Measurements from ENCODE around the gene ZGPAT.
"Not testable (repeated sequence)": the region's sequence is repeated elsewhere in the genome, so short reads cannot be mapped to it uniquely, and the experiment has no call there.

ZGPAT gene

DNA sequence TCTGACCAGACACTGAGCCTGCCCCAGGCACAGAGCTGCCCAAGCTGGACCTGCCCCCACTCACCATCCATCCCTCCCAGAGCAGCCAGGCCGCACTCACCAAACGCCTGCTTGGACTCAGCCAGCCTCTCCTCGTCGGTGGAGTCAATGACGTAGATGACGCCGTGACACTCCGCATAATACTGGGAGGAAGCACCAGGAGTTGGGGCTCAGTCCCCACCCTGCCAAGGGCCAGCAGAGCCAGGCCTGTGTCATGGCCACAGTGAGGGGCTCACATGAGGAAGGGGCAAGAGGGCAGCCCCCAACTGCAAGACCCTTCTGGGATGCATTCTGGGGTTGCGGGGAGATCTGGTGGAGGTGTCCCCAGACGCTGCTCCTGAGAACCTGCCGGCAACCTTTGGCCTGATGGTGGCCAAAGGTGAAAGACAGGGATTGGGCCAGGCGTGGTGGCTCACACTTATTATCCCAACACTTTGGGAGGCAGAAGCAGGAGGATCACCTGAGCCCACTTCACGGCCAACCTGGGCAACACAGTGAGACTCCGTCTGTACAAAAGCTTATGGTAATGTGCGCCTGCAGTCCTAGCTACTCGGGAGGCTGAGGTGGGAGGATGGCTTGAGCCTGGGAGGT is 5.7 kb upstream of the ZGPAT start:
- in situ Hi-C loops (cut with MboI; ENCODE audit: low sequenced_read_pairs) = no loop called here

DNA sequence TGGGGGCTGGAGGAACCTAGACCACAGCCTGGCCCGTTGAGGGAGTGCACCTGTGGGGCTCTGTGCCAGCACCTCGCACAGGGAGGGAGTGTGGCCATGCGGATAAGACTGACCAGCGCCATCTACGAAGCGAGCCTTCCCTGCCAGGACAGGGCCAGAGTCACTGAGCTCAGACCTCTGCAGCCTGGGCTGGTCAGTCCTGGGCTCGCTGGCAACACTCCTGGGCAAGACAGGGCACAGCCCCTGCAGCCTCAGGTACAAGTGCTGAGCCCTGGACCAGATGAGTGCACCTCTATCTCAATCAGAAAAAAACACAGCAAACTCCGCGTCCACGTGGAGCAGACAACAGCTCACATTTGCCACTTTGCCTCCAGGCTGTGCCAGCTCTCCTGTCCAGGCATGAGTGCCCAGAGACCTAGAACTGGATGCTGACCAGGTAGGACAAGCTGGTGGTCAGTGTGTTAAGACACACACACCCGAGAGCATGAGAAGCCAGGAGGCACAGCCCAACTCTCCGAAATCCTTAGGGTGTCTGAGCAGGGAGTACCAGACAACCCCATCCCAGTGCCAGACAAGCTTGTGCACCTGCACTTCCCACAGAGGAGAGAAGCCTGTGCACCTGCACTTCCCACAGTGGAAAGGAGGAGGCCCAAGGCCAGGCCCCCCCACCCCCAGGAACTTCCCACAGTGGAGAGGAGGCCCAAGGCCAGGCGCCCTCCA is 4.9 kb upstream of the ZGPAT start:
- in situ Hi-C loops (cut with MboI; ENCODE audit: low sequenced_read_pairs) = no loop called here

DNA sequence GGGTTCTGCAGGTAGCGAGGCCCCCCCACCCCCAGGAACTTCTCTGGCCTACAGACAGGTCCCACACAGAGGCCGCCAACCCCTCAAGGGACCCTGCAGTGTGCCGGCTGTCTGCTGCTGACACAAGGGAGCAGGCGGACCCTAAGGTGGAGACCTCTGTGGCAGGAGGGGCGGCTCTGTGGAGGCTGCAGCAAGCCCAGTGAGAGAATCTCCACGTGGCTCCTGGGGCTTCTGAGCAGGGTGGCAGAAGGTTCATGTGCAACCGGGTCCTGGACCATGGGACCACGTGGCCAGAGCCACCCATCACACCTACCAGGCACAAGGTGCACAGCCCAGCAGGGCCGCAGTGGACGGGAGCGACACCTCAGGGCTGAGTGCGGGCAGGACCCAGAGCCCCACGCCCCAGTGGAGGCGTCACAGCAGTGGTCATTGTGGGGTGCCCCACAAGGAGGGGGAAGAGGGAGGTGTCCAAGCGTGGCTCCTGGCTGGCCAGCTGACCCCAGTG is 4.3 kb upstream of the ZGPAT start:
- in situ Hi-C loops (cut with MboI; ENCODE audit: low sequenced_read_pairs) = no loop called here

DNA sequence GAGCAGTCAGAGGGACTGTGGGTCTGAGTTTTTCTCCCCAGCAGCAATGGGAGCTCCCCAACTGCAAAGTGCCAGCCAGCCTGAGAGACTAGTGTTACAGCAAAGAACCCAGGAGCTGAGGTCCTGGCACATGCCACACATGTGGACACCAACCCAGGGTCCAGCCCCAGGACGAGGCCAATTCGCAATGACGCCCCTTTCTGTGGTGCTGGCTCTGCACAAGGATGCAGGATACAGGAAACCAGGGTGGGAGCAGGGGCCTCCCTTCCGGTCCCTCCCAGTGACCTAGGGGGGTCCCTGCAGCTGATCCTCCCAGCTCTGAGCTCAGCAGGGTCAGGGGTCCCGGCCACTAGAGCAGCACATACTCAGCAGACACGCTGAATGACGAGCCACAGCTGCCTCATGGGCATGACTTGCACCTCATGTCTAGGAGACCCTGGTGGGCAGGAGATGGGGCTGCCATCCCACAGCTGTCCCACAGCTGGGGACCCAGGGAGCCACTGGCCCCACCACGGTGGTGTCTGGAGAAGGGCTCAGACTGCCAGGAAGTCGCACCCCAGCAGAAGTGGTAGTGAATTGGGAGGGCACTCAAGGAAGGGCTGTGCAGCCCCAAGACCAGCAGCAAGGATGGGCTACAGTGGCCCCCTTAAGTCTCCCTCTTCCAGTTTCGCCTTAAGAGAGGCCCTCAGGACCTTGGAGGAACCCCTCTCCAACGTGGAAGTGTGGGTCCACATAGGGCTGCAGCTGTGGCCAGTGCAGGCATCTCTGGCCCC is 3.7 kb upstream of the ZGPAT start:
- in situ Hi-C loops (cut with MboI; ENCODE audit: low sequenced_read_pairs) = no loop called here

DNA sequence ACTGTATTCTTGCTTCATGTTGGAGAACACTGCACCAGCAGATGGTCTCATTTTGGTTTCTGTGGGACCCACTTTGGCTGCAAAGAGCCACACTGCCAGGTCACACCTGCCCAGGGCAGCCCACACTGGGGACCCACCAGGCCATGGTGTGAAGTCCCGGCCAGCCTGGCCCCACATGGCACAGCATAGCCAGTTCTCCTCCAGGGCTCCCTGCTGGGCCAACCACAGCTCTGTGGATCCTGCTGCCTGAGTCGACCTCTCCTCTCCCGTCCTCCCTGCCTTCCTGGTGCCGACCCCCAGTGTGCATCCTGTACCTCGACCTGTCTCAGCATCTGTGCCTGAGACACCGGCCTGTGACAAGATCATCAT is 3.1 kb upstream of the ZGPAT start:
- in situ Hi-C loops (cut with MboI; ENCODE audit: low sequenced_read_pairs) = no loop called here

DNA sequence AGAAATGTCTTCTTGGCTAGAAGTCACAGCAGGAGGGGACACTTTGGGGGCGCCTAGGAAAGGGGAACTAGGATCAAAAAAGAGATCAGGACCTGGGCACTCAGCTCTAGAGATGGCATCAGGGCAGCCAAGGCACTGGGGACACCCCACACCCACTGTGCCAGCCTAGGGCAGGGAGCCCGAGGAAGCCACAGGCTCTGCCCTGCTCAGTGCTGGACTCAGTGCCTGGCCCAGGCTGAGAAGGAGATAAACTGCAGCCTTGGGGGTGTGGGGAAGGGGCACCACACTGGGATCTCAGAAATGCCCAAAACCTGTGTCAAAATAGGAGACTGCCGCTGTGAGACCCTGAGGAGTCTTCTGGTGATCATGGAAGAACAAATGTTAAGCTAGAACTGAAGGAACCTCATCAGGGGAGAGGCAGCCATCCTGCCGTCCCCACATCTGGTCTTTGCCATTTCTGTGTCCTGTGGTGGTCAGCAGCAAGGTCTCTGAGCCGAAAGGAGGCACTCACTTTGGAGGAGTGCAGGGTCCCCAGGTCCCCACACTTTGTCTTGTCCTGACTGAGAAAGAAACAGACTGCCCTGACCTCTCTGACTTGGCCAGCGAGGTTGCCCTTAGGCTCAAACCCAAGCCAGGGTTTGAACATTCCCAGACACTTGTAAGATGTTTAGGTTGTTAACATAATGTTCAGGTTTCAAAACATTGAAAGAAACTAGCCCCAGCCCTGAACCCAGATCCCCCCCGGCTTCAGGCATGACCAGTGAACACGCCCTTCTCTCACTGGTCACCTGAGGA is 2.4 kb upstream of the ZGPAT start:
- in situ Hi-C loops (cut with MboI; ENCODE audit: low sequenced_read_pairs) = no loop called here

DNA sequence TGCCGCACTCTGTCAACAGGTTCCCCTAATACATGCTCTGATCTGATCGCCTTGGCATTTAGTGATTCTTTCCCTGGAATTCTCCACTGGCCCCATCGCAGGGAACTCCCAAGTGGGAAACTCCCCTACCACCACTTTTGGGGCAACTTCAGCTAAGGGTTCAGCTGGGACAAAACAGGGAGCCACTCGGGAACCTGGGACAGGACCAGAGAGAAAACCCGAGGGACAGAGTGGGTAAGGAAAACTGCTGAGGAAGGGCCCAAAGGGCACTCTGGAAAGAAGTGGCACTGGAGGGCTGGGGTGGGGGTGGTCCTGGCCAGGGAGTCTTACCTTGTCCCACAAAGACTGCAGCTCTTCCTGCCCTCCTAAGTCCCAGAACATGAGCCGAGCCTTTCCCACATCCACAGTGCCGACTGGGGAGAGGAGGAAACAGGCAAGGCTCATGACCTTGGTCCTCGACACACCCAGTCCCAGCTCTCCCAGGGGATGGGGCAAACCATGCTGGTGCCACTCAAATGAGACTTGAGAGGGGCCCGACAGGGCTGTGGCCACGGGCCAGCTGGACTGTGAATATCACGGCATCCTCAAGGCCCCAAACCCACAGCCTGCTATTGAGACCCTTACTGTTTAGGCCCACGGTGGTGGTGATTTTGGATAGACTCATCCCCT is 1.7 kb upstream of the ZGPAT start:
- in situ Hi-C loops (cut with MboI; ENCODE audit: low sequenced_read_pairs) = no loop called here

DNA sequence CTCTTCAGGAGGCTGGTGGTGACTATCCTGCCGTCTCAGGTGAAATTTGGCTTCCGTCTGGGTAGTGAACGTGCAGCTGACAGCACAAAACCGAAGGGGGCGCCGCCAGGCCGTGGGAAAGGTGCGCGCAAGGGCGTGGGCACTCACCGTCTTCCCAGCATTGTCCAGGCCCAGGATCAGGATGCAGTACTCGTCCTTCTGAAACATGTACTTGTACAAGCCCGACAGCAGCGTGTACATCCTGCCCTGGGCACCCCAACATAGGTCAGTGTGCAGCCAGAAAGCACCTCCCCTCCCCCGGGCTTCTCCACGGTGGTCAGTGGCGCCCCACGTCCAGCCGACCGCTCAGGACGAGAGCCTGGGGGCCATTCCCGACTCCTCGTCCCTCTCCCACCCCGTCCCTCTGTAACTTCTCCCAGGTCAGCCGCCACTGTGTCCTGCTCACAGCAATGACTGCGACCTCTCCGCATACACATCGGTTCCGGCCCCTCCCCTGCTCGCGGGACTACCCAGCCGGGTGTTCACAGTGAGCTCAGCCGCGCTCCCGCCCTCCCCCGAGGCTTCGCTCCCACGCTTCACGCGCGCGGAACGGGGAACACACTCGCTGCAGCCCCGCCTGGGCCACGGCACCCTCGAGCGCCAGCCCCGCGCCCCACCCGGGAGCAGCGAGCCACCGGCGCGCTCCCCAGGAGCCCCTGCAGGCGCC is 834 bp upstream of the ZGPAT start:
- in situ Hi-C loops (cut with MboI; ENCODE audit: low sequenced_read_pairs) = no loop called here

DNA sequence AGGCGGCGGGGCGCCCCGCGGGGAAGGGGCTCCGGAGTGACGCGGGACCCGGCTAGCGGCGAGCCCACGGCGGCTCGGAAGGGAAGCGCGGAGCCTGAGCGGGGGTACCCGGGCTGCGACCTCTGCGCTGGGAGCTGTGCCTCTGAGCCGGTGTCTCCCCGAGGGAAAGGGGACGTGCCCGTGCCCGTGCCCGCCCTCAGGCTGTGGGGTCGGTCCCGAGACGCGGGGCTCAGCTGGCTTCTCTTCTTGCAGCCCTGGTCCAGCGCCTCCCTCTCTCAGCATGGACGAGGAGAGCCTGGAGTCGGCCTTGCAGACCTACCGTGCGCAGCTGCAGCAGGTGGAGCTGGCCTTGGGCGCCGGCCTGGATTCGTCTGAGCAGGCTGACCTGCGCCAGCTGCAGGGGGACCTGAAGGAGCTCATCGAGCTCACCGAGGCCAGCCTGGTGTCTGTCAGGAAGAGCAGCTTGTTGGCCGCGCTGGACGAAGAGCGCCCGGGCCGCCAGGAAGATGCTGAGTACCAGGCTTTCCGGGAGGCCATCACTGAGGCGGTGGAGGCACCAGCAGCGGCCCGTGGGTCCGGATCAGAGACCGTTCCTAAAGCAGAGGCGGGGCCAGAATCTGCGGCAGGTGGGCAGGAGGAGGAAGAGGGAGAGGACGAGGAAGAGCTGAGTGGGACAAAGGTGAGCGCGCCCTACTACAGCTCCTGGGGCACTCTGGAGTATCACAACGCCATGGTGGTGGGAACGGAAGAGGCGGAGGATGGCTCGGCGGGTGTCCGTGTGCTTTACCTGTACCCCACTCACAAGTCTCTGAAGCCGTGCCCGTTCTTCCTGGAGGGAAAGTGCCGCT is 686 bp downstream of the ZGPAT start:
- in situ Hi-C loops (cut with MboI; ENCODE audit: low sequenced_read_pairs) = no loop called here

DNA sequence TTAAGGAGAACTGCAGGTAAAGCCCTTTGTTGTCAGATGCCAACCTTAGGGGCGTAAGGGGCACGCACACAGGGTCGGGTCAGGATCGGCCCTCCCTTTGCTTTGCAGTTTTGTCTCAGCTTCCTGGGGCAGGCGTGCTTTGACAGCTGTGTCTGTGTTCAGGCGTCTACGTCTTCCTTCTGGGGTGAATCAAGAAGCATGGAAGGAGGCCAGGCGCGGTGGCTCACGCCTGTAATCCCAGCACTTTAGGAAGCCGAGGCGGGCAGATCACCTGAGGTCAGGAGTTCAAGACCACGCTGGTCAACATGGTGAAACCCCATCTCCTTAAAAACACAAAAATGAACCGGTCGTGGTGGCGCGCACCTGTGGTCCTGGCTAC is 1.3 kb downstream of the ZGPAT start:
- in situ Hi-C loops (cut with MboI; ENCODE audit: low sequenced_read_pairs) = no loop called here

DNA sequence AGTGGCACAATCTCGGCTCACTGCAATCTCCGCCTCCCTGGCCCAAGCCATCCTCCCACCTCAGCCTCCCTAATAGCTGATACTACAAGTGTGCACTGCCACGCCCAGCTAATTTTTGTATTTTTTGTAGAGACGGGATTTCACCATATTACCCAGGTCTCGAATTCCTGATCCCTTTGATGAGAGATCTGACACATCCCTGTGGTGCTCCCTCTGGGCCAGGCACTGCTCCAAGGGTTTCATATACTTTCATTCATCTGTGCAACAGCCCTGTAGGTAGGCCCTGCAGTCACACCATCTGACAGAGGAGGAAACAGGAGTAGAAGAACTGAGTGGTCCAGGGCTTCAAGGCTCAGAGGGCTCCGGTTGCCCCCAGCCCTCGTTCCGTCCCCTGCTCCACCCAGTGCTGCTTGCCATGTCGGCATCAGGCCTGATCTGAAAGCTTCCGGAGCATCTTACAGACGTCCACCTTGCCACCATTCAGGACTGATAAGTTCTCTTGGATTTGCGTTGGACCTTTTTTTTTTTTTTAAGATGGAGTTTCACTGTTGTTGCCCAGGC is 3.3 kb downstream of the ZGPAT start:
- in situ Hi-C loops (cut with MboI; ENCODE audit: low sequenced_read_pairs) = no loop called here

DNA sequence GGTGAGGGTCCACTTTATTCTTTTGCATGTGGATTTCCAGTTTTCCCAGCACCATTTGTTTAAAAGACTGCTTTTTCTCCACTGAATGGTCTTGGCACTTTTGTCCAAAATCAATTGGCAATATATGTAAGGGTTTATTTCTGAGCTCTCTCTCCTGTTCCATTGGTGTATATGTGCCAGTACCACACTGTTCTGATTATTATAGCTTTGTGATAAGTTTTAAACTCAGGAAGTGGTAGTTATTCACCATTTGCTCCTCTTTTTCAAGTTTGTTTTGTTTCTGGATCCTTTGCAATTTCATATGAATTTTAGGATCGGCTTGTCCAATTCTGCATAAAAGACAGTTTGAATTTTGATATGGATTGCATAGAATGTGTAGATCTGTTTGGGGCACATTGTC is 4.4 kb downstream of the ZGPAT start:
- in situ Hi-C loops (cut with MboI; ENCODE audit: low sequenced_read_pairs) = no loop called here

DNA sequence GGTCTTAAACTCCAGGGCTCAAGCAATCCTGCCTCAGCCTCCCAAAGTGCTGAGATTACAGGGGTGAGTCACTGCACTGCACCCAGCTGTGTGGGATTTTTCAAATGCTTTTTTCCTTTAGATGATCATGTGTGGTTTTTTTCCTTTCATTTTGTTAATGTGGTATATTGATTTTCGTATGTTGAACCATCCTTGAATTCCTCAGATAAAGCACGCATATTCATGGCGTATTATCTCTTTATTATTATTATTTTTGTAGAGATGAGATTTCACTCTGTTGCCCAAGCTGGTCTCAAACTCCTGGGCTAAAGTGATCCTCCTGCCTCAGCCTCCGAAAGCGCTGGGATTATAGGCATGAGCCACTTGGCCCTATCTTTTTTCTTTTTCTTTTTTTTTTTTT is 7.0 kb downstream of the ZGPAT start:
- in situ Hi-C loops (cut with MboI; ENCODE audit: low sequenced_read_pairs) = no loop called here

DNA sequence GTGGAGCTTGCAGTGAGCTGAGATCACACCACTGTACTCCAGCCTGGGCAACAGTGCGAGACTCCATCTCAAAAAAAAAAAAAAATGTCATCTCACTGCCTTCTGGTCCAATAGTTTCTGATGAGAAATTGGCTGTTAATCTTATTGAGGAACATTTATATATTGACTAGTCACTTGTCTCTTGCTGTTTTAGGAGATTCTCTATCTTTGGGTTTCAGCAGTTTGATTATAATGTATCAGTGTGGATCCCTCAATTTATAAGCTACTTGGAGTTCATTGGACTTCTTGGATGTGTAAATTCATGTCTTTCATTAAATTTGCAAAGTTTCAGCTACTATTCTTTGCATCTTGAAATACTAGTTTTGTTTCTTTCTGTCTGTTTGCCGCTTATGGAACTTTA is 11.2 kb downstream of the ZGPAT start:
- in situ Hi-C loops (cut with MboI; ENCODE audit: low sequenced_read_pairs) = no loop called here

DNA sequence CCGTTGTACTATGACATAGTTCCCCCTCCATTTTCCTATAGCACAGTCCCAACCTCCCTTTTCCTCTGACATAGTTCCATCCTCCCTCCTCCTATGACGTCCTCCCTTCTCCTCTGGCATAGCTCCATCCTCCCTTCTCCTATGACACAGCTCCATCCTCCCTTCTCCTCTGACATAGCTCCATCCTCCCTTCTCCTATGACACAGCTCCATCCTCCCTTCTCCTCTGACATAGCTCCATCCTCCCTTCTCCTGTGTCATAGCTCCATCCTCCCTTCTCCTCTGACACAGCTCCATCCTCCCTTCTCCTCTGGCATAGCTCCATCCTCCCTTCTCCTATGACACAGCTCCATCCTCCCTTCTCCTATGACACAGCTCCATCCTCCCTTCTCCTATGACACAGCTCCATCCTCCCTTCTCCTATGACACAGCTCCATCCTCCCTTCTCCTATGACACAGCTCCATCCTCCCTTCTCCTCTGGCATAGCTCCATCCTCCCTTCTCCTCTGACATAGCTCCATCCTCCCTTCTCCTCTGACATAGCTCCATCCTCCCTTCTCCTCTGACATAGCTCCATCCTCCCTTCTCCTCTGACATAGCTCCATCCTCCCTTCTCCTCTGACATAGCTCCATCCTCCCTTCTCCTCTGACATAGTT is 15.3 kb downstream of the ZGPAT start:
- in situ Hi-C loops (cut with MboI; ENCODE audit: low sequenced_read_pairs) = not testable (repeated sequence)

DNA sequence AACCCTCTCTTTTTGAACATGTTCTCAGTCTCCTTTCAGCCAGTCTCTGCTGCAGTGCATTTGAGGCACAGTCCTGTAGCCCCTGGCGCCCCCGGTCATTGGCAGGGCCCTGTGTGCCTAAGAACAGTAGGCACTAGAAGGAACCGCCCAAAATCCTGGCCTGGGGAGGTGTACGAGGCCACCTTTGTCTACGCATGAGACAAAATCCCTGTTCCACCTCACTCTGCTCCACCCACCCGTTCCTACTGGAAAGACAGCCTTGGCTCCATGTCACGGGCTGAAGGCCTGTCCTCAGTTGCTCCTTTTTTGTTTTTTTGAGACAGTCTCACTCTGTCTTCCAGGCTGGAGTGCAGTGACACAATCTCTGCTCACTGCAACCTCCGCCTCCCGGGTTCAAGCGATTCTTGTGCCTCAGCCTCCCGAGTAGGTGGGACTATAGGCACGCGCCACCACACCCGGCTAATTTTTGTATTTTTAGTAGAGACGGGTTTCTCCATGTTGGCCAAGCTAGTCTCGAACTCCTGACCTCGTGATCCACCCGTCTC is 22.4 kb downstream of the ZGPAT start:
- in situ Hi-C loops (cut with MboI; ENCODE audit: low sequenced_read_pairs) = not testable (repeated sequence)

DNA sequence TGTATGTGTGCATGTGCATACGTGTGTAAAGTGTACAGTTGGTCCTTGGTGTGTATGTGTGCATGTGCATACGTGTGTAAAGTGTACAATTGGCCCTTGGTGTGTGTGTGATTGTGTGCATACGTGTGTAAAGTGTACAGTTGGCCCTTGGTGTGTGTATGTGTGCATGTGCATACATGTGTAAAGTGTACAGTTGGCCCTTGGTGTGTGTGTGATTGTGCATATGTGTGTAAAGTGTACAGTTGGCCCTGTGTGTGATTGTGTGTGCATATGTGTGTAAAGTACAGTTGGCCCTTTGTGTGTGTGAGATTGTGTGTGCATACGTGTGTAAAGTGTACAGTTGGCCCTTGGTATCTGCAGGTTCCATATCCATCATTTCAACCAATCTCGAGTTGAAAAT is 23.6 kb downstream of the ZGPAT start:
- in situ Hi-C loops (cut with MboI; ENCODE audit: low sequenced_read_pairs) = no loop called here
